Measurements from ENCODE around the gene LRP1.

LRP1 gene

DNA sequence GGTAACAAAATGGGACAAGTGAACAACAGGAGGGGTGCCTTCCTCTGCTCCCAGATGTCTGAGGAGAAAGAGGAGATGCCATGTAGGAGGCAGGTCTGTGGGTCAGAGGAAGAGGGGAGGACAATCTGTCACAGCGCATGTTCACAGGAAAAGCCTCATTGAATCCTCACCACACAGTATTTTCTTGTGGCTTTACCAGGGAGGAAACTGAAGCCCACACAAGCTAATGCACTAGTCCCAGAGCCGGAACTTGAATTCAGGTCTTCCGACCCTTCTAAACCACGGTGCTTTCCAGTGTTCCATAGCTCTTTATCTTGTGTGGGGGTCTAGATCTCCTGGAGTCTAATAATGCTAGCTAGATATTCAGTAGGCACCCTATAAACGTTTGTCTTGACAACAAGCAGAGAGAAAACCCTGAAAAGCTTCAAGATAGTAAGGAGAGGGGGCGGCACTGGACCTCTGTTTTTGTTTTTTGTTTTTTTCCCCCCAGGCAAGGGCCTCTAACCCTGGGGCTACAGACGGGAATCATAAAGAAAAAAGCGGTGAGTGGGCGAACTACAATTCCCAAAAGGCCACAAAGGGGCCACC lies 100.9 kb downstream of the LRP1 start:
- no peak for DNase-seq

DNA sequence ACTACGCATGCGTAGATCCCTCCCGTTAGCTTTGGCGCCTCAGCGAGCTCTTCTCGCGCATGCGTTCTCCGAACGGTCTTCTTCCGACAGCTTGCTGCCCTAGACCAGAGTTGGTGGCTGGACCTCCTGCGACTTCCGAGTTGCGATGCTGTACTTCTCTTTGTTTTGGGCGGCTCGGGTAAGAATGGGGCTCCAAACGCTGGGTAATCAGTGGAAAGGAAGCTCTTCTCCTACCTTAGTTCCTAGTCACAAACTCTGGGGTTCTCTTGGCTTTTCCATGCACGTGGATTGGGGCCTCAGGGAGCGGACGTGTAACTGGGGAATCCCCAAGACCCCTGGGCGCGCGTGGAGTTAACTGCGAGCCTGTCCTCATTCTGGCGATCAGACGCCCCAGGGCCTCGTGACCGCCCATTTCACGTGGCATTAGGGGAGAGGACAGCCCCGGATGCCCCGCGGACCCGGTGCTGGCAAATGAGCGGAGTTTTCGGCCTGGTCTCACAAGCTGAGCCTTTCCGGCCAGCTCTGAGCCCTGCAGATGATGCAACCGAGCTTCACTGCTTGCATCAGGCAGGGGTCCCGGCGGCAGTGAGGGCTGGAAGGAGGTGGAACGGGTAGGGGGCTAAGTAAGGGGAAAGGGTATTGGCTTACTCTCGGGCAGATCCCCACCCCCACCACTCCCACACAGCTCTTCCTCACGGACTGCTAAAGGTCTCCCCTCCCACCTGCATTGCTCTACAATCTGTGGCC lies 101.5 kb downstream of the LRP1 start, which contains the start of gene SHMT2:
SHMT2 (plus strand) TSS at position 78 of the 747 bp plus-strand sequence; CDS start at position 146, 68 bp downstream.
- peak; percentile 94 to 97 for DNase-seq

DNA sequence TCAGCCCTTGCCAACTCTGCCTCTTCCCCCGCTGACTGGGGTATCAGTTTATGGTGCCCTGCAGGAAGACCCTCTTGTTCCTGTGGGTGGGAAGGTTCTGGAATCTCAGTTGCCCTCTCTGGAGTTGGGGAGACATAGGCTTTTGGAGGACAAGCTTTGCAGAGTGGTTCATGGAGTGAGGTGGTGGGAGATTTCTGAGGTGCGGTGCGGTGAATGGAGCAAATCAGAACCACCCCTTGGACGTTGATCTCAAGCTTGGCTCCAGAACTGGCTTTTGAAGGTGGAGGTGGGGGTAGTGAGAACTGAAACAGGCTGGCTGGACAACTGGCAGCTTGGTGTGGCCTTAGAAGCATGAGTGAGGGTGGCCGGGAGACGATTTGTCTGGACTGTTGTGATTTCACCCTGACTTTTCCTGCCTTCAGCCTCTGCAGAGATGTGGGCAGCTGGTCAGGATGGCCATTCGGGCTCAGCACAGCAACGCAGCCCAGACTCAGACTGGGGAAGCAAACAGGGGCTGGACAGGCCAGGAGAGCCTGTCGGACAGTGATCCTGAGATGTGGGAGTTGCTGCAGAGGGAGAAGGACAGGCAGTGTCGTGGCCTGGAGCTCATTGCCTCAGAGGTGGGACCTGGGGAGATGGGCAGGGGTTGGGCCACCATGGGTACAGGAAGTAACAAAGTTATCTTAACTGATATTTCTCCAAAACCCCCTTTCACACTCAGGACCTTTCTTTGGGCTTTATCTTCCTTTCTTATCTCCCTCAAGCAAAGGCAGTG lies 102.3 kb downstream of the LRP1 start:
- DNase-seq: no peak

DNA sequence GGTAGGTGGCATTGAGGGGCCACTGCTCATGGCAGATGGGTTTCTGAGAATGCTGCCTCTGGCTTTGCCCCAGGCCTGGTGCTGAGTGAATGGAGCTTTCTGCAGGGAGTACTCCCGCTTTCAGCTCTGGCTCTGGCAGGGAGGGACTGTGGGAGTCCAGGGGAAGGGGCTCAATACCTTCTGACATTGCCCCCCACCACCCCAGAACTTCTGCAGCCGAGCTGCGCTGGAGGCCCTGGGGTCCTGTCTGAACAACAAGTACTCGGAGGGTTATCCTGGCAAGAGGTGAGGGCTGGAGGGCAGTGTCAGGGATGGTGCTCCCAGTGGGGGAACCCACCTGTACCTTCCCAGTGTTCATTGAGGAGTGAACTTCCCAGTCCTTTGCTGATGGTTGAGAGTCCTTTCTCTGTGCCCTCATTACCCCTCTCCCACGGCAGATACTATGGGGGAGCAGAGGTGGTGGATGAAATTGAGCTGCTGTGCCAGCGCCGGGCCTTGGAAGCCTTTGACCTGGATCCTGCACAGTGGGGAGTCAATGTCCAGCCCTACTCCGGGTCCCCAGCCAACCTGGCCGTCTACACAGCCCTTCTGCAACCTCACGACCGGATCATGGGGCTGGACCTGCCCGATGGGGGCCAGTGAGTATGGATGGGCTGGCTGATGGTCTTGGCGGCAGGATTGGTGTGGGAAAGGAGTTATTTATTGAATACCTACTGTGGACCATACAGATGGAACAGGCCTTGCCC lies 103.2 kb downstream of the LRP1 start:
- no peak for DNase-seq

DNA sequence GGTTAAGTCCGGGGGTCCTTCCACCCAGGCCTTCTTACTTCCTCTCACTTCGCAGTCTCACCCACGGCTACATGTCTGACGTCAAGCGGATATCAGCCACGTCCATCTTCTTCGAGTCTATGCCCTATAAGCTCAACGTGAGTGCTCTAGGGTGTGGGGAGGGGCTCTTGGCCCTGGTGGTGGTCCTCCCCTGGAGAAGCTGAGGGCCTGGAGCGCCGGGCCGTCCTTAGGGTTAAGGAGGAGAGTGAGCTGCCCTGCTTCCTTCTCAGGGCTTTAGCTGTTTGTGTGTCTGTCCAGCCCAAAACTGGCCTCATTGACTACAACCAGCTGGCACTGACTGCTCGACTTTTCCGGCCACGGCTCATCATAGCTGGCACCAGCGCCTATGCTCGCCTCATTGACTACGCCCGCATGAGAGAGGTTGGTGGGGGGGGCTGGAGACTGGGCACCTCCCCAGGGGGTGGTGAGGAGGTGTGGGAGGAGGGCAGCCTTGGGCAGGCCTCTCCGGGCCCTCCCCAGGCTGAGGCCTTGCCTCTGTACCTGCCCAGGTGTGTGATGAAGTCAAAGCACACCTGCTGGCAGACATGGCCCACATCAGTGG lies 104.0 kb downstream of the LRP1 start:
- no peak for DNase-seq

DNA sequence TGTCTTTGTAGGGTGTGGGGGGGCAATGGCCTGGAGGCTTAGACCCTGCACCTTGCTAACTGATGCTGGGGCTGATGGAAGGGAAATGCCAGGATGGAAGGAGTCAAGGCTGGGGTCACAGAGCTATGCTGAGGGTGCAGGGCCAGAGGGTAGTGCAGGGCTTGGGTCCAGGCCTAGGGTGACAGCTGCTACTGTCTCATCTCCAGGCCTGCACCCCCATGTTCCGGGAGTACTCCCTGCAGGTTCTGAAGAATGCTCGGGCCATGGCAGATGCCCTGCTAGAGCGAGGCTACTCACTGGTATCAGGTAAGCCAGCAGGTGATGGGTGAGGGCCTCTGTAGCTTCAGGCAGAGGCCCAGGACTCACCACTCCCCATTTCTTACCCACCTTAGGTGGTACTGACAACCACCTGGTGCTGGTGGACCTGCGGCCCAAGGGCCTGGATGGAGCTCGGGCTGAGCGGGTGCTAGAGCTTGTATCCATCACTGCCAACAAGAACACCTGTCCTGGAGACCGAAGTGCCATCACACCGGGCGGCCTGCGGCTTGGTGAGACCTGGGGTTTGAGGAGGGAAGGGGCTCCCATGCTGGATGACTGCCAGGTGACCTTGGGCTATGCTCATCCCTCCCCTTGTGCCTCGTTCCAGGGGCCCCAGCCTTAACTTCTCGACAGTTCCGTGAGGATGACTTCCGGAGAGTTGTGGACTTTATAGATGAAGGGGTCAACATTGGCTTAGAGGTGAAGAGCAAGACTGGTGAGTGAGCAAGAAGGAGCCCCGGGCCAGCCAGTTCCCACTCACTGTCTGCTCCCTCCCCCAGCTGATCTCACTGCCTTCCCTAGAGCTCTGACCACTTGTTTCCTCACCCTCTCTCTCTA lies 105.3 kb downstream of the LRP1 start:
- no peak for DNase-seq

DNA sequence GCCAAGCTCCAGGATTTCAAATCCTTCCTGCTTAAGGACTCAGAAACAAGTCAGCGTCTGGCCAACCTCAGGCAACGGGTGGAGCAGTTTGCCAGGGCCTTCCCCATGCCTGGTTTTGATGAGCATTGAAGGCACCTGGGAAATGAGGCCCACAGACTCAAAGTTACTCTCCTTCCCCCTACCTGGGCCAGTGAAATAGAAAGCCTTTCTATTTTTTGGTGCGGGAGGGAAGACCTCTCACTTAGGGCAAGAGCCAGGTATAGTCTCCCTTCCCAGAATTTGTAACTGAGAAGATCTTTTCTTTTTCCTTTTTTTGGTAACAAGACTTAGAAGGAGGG lies 105.9 kb downstream of the LRP1 start:
- DNase-seq: no peak

DNA sequence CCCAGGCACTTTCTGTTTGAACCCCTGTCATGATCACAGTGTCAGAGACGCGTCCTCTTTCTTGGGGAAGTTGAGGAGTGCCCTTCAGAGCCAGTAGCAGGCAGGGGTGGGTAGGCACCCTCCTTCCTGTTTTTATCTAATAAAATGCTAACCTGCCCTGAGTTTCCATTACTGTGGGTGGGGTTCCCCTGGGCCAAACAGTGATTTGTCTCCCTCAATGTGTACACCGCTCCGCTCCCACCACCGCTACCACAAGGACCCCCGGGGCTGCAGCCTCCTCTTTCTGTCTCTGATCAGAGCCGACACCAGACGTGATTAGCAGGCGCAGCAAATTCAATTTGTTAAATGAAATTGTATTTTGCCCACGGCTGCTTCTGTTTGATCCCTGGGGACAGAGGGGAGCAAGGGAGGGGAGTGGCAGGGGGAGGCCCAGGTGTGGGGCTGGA lies 106.3 kb downstream of the LRP1 start:
- DNase-seq: no peak

DNA sequence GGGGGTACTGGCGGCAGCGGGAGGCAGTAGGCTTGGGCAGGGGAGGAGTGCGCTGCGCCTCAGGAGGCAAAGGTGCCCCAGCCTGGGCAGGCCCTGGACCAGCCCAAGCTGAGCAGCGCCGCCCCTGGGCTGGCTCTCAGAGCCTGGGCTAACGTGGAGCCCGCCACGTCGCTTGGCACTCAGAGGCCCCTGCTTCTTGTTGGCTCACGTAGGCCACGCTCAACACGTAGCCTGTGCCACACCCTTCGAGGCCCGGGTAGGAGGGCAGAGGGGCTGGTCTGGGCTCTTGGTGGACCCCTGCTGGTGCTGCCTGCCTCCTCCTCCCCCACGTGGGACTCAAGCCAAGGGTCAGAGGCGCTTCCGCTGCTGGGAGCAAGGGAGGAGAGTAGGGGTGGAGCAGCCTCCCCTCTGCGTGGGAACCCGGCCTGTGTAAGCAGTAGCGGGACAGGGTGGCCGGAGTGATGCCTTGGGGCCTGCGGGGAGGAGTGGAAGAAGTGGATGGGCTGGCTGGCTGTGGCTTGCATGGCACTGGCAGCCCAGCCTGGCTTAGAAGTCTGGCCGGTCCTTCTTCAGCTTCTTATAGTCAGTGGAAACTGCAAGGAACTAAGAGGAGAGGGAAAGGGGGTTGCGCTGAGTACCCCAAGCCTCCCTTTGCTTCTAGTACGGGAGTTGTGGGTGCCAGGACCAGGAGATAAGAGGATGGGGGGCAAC lies 106.9 kb downstream of the LRP1 start:
- DNase-seq: peak in 1 of 2 experiments; percentile 49

DNA sequence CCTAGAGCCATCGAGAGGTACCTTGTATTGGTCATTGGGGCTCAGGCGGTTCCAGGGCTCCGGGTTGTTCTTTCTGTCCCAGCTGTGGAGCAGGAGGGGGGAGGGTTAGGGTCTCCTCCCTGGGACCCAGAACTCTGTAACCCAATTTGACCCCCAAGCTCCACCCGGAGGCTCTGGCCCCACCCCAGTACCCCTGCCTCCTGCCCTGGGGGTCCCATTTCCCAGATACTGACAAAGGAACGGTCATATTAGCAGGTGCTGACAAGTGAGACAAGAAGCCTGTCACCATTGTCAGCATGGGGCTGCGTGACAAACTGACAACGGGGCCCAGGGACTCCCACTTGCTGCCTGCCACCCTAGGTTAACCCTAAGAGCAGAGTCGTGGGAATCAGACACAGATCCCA lies 107.4 kb downstream of the LRP1 start:
- DNase-seq: no peak

DNA sequence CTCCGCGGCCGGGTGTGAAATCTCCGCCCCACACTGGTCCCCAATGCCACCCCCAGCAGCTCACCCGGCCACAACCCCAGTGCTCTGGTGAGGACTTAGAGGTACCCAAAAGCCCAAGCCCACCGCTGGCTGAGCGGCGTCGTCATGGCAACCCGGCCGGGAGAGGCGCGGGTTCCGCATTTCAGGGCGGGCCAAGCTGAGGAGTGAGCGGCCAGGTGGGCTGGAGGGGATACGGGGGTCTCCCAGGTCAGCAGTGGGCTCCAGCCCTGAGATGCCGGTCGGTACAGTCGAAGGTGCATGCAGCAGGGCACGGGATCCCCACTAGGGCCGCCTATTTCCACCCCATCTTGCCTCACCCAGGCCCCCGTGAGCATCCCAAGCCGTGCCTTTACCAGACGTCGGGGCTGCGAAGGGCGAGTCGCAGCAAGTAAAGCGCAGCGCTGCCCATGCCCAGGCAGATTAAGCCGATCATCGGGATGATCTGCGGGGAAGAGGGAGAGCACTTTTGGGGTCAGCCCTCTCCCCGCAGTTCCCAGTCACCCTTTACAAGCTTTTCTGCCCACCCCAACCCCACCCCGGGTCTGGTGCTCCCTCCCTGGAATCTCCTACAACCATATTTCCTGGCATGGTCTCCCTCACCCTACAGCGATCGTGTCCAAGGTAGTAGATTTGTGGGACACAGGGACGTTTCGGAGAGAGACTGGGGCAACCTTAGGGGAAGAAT lies 108.1 kb downstream of the LRP1 start:
- DNase-seq: no peak

DNA sequence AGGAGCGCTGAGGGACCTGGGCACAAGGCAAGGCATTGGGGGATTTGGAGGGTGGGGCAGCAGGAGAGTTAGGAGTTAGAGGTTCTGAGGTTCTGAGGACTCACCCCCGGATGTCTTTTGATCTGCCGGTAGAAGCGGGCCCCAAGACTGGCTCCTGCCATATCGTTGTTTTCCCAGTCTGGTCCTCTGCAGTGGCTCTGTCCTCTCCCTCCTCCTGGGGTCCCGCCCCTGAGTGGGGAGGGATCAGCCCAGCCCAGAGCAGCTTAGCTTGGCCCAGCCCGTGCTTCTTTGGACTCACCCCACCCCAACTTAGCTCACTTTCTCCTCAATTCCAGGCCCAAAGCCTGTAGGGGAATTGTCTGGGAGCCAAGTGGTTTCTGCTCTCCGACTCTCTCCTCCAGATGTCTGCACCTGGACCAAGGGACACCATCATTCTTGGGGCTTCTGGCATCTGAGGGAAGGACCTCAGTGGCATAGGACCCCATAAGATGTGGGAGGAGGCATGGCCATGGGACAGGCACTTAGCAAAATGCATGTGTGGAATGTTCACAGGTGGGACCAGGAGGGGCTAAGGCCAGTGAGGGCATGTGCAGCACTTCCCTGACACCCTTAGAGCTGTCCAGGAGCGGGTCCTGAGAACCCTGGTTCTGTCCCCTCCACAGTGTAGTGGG lies 108.8 kb downstream of the LRP1 start:
- no peak for DNase-seq

DNA sequence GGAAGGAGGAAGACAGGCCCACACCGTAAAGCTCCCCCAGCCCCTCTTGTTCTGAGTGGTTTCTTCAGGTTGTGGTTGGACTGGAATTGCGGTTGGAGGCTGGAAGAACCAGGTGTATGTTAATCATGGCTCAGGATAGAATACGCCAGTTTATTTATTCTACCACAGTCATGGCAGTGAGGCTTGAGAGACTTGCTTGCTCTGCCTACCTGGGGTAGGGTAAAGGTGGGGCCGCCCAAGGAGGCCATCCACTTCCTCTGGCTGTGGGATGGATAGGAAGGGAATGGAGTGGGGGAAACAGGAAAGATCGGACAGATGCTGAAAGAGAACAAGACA lies 109.3 kb downstream of the LRP1 start:
- no peak for DNase-seq

DNA sequence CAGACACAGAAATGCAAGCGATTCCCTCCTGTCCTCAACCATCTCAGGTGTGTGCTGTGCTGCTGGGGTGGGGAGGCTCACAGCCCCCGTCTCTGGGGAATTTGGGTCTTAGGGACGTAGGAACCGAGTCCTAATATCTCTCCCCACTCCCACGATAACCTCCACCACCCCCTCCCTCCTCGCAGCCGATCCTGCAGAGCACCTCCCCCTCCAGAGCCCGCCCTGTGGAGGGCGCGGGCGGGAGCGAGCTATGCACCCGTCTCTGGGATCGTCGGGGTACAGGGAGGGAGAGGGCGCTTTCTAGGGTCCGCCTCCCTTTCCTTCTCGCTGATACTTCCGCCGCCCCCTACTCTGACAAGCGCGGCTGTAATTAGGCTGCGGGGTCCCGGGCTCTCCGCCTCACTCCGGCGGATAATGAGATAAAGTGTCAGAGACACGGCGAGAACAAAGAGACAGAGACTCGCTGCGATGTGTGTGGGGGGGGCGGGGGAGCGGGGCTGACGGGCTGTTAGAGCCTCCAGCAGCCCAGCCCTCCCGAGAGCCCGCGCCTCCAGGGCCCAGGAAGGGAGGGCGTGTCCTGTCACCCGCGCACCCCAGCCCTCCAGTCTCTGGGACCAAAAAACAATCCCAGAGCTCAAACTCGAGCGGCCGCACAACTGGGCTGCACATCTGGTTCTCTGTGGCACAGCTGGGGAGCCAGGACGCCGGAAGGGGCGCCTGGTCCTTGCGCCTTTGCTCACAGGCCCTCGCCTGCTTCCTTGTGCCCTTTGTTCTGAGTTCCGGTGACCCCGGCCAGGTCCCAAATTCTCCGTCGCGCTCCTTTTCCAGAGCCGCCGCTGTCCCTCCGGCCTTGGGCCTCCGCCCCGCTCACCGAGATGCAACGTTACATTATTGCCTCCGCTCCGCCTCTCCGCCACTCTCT lies 109.9 kb downstream of the LRP1 start:
- peak; percentile 15 to 40 for DNase-seq

DNA sequence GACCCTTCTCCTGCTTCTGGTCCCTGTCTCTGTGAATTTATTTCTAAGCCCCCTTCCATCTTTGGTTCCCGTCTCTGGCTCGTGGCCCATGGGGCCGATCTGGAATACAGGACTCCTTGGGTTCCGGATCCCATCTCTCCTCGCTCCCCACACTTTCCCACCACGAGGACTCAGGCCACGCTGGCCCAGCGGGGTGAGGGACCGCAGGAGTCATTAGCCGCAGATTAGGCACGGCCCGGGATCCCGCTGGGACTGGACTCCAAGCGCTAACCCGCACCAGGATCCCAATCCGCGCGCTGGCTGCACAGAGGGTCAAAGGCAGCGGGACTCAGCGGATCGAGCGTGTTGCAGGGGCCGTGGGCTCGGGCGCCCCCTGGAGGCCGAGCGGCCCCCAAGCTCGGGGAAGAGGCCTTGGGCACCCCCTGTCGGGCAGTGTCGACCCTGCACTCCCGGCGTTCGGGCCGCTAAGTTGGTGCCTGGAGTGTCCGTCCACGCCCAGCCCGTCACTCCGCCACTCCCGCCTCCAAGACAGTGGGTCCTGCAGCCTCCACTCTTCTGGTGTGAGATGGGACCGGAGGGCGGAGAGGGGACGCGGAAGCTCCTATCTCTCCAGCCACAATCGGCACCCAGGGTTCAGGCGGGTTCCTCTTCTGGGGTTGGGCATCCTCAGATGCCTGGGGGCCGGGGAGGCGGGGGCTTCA lies 110.7 kb downstream of the LRP1 start:
- peak; percentile 76 to 77 for DNase-seq

DNA sequence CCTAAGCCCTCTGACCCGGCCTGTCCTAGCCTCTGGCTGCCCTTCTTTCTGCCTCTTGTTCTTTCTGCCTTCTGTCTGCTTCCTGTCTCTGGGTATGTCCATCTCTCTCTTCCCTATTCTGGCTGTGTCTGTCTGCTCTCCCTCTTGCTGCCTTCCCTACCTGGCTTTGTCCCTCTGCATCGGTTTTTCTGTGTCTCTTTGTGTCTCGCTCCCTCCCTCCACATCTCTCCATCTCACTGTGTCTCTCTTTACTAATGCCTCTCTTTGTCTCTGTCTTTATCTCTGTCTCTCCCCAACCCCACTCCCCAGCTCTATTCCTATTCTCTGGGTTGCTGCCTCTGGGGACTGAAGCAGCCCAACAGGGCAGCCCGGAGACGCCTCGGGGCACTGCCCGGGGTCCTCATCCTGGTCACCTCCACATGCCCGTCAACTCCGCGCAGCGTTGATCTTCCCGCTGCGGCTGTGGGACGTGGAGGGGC lies 111.3 kb downstream of the LRP1 start:
- peak in 1 of 2 experiments; percentile 54 for DNase-seq

DNA sequence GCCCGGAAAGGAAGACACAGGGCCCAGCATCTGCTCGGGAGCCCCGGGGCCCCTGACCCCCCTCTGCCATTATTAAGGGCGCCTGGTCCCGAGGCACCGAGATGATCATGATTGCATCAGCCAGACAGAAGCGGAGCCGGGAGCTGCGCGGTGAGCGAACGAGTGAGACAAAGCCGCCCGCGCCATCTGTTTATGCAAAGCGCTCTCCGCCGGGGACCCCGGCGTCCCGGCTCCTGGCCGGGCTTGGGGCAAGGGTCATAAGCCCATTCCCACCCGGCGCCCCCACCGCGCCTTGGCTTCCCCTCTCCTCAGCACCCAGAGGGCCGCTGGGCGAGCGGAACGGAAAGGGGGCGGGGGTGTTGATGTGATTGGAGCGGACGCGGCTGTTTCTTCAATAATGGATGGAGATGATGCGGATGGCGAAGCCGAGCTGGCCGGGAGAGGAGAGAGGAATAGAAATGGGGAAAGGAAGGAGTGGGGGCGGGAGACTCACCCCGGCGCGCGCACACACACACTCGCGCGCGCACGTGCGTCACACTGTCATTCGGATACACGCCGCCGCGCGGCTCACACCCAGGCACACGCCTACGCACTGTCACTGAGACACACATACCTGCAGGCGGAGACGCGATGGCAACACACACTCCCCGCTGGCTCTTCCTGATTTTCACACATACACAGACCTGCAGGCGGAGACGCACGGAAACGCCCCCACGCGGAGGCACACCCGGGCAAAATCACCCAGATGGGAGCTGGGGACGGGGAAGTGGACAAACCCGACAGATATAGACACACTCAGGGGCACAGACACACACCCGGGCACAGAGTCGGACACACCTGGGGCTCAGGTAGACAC lies 112.0 kb downstream of the LRP1 start:
- DNase-seq: peak; percentile 40 to 70

Measured in SHP77 (cell line).